Liver (tissue), 3 donors: ENCODE results near the gene CDO1.

Experiments used
- CTCF ChIP-seq: fragments of 150-350 bp; IDR thresholded peaks from 2 replicates; pipeline ENCODE4 v1.5.1; 2017; ENCODE audit warnings: improper control_type of control experiment, low read depth, low read length; ENCODE audit not compliant: missing input control
- FOXA1 ChIP-seq: IDR thresholded peaks from 2 replicates; pipeline ENCODE4 v1.6.1; 2016; ENCODE audit warnings: antibody characterized with exemption
- GABPA ChIP-seq, 2 donors: IDR thresholded peaks in 1 of 2; conservative IDR thresholded peaks in 1 of 2; 2 replicates each; pipeline ENCODE4 v1.6.1; 2016; ENCODE audit warnings: antibody characterized with exemption in 2 of 2, mild to moderate bottlenecking in 1 of 2, moderate library complexity in 1 of 2
- HNF4G ChIP-seq: IDR thresholded peaks from 2 replicates; pipeline ENCODE4 v1.6.1; 2016; ENCODE audit warnings: antibody characterized with exemption
- NR2F2 ChIP-seq: IDR thresholded peaks from 2 replicates; pipeline ENCODE4 v1.6.1; 2016; ENCODE audit warnings: antibody characterized with exemption
- RAD21 ChIP-seq, 2 donors: IDR thresholded peaks; 2 replicates each; pipeline ENCODE4 v1.6.1; 2016; ENCODE audit warnings: antibody characterized with exemption in 2 of 2, mild to moderate bottlenecking in 2 of 2
- TAF1 ChIP-seq: conservative IDR thresholded peaks from 2 replicates; pipeline ENCODE4 v1.6.1; 2016; ENCODE audit warnings: antibody characterized with exemption, mild to moderate bottlenecking
- YY1 ChIP-seq: IDR thresholded peaks from 2 replicates; pipeline ENCODE4 v1.6.1; 2016; ENCODE audit warnings: antibody characterized with exemption, mild to moderate bottlenecking
- TF ChIP-seq, protein P1 (sequence below): IDR thresholded peaks from 2 replicates; pipeline ENCODE4 v1.6.1; 2016; ENCODE audit warnings: antibody characterized with exemption
- donor health status: healthy.
- donor health status: healthy.

- TF ChIP-seq FOXA1 (no peak), CTCF (no peak), HNF4G (peak; percentile 43), TAF1 (no peak), GABPA (IDR thresholded peaks at IDR 0.05 in 1 of 2, conservative IDR thresholded peaks at IDR 0.05 in 1 of 2) (no peak), YY1 (no peak), NR2F2 (no peak), RAD21 (IDR thresholded peaks at IDR 0.05) (peak in 1 of 2 donors; percentile 28)
- TF ChIP-seq, protein P1, sequence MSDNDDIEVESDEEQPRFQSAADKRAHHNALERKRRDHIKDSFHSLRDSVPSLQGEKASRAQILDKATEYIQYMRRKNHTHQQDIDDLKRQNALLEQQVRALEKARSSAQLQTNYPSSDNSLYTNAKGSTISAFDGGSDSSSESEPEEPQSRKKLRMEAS, result peak; percentile 72
These were observed 13.5 kb upstream of the CDO1 start for GRCh38 chr5:115829913-115830312.
